NCI-H2081 (cell line): ENCODE results near the gene CPLANE1.
"Not testable (repeated sequence)": the region's sequence is repeated elsewhere in the genome, so short reads cannot be mapped to it uniquely, and the experiment has no call there.

Source experiments
- DNase-seq, 2 experiments: peaks; one replicate each; lab custom pipeline; 2025; lab: John Stamatoyannopoulos, UW

Gene CPLANE1

DNA sequence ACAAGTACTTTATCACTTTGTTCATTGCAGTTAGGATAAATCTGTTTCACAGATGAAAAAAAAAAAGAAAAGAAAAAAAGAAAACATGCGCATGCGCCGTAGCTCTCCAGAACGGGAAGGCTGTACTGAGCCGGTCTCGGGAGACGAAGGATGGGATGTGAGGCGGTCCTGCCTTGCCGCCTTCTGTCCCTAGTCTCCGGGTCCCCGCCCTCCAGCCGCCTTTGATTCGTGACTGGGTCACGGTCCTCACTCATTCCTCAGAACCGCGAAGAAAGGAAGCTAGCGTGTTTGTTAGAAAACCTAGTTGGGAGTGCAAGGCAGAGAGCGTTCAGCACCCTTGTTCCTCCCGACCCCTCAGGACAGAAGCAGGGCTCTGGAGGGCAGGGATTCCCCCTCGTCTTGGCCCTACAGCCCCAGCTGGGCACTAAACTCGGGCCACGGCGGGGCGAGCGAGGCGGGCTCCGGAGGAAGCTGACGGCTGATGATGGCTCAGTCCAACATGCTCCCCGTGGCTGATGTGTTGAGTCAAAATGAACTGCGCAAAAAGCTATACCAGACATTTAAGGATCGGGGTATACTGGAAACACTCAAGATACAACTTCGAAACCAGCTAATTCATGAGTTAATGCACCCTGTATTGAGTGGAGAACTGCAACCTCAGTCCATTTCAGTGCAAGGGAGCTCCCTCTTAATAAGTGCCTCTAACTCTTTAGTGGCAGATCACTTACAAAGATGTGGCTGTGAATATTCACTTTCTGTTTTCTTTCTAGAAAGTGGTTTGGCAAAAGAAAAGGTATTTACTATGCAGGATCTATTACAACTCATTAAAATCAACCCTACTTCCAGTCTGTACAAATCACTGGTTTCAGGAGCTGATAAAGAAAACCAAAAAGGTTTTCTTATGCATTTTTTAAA lies 40.0 kb downstream of the CPLANE1 start:
- no peak for DNase-seq

DNA sequence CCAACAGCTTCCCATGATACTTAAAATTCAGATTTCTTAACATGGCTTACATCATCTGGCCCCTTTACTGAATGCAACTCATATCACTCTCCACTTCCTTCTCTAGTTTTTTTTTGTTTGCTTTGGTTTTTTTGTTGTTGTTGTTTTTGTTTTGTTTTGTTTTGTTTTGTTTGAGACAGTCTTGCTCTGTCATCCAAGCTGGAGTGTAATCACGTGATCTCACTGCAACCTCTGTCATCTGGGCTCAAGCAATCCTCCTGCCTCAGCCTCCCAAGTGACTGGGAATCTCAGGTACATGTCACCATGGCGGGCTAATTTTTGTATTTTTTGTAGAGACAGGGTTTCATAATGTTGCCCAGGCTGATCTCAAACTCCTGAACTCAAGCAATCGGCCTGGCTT lies 41.4 kb downstream of the CPLANE1 start:
- no peak for DNase-seq

GRCh38 chr5:37206736-37207135 lies 42.4 kb downstream of the CPLANE1 start:
- no peak for DNase-seq

DNA sequence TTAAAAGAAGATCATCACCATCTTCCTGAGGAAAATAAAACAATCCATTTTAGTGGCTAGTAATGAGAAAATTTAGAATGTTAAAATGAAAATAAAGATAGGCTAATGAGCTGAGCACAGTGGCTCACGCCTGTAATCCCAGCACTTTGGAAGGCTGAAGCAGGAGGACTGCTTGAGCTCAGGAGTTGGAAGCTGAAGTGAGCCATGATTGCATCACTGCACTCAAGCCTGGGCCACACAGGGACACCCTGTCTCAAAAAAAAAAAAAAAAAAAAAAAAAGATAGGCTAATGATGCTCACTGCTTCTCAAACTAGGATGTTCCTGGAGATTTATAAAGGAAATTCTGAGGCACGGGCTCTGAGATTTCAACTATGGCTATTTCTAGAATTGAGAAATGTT lies 50.3 kb downstream of the CPLANE1 start:
- no peak for DNase-seq

DNA sequence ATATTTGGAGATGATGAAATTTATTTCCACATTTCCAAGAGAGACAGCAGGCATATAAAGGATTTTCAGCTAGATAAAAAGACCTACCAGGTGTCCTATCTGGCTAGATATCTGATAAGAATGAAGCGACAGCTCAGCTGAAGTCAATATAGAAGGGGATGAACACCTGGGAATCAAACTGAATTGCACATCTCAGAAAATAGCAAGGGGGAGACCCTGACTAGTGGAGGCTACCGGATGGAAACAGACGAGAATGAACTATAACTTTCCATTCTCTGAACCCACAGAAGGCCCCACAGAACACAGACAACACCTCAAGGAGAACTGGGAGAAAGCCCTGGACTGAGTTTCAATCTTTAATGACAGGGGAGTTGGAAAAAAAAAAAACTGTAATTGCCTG lies 51.1 kb downstream of the CPLANE1 start:
- no peak for DNase-seq

DNA sequence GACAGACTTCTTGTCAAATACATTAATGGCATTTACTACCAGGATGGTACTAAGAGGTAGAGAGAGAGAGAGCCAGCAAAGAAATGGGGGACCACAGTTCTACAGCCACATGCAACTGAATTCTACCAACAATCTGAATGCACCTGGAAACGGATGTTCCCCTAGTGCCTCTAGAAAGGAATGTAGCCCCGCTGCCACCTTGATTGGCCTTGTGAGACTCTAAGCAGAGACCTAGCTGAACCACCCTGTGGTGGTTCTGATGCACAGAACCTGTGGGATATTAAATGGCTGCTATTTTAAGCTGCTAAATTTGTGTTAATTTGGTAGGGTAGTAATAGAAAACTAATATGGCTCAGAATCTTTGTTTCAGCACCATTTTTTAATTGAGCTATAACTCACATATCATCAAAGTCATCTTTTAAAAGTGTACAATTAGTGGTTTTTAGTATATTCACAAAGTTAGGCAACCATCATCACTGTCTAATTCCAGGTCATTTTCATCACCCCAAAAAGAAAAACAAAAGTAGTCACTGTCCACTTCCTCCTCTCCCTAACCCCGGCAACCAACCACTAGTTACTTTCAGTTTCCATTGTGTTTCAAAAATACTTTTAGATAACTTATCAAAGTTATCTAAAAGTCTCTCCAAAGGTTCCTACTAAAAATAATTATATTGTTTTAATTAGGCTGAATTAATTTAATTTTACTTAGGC lies 51.7 kb downstream of the CPLANE1 start:
- no peak for DNase-seq

DNA sequence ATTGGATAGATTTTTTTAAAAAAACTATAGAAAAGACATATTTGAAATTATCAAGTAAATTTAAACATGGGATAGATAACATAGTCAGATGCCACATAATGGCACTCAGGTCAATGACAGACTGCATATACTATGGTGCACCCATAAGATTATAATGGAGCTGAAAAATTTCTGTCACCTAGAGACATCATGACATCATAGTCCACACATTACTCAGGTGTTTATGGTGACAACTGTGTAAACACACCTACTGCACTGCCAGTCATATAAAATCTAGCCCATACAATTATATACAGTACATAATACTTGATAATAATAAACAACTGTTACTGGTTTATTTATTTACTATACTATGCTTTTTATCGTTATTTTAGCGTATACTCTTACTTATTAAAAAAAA lies 58.6 kb downstream of the CPLANE1 start:
- DNase-seq = no peak

DNA sequence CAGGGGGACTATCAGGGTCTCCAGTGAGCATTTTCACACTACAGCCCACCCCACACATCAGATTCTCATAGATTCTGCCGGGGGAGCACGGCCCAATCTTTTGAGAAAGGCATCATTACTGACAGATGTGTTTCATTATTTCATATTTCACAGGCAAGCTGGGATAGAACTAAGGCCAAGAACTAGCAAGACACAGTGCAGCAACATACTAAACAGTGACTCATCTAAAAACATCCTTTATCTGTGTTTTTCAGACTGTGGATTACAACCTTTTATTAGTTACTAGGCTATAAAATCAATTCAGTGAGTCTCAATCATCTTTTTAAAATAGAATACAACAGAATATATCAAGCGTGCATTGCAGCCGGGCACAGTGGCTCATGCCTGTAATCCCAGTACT lies 59.8 kb downstream of the CPLANE1 start:
- no peak for DNase-seq

DNA sequence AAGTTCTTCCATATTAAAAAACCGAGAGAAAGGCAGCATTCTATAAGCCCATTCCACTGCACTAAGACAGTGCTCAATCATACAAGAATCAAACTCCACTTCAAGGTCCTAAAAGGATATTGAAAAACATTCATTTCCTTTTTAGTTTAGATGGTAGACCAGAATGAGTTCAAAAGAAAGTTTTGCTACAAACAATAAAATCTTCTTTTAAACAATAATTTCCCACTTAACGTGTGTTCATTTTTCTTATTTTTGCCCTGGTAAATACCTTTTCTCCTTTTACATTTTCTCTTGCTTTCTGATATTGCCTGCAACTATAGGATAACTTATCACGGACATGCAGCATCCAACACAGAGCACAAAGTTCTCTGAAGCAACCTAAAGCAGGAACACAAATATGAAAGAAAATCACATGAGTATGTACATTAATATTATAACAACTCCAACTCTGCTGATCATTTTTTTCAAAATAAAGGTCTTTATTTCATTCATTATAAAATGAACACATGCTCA lies 61.7 kb downstream of the CPLANE1 start:
- no peak for DNase-seq

GRCh38 chr5:37184748-37185364 lies 64.3 kb downstream of the CPLANE1 start:
- no peak for DNase-seq

- no peak for DNase-seq
Observed at GRCh38 chr5:37182667-37183066, 66.5 kb downstream of the CPLANE1 start.

DNA sequence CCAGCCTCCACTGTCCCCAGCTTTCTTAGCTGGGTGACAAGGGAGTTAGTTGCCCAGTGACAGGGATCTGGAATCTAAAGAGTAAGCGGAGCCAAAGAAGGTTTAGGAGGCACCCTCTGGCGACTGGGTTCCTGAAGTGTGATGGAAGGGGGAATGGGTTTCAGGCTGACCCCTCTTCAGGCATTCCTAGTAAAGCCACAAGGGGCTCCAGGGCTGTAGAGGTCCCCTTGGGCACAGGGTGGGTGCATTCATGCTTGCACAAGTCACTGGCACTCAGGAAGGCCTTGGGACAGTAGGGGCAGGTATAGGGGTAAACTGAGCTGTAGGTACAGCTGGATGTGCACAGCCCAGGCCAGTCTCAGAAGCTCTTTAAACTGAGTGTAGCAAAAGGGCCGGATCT lies 74.2 kb downstream of the CPLANE1 start:
- DNase-seq = no peak

DNA sequence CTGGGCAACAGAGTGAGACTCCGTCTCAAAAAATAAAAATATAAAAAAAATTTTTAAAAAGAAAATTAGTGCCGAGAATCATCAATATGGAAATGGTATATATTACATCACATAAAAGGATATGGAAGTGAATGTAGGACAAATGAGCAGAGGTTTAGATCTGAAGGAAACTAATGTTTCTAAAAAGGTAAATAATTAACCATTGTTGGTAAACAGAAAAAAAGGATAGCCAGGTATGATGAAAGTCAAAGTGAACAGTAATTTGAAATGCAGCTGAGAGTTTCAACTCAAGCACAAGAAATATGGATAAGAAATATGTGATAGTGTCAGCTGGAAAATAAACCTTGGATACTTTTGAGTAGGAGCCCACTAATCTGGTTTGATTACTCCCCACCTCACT lies 76.2 kb downstream of the CPLANE1 start:
- no peak for DNase-seq

- DNase-seq = no peak
Observed at GRCh38 chr5:37170856-37171255, 78.3 kb downstream of the CPLANE1 start.

DNA sequence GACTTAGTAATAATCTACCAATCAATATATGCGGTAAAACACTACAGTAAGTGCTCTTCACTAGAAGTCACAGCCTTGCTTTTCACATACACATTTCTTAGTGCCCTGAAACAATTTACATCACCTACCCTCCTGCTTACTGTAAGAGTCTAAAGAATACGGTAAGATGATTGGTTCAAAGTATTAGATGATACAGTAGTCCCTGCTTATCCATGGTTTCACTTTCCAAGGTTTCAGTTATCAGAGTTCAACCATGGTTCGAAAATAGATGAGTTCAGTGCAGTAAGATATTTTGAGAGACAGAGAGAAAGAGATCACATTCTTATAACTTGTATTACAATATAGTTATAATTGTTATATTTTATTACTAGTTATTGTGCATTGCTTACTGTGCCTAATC lies 83.0 kb downstream of the CPLANE1 start:
- no peak for DNase-seq

DNA sequence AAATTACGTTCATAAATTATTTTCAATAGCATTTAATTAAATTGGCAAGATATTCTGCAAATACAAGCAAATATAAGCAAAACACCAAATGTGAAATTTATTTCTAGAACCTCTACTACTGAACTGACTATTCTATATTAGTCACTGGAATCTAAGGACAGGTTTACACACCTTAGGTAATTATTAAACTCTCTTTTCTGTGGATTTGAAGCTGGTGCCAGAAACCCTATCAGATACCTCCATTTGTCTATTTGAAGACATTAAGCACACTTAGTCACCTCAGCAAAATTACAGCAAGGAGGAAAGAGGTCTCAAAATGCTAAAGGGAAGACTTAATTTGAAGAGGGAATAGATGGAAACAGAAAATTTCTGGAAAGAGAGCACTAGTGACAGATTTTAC lies 83.4 kb downstream of the CPLANE1 start:
- DNase-seq = no peak

- DNase-seq = no peak
Observed at GRCh38 chr5:37153661-37154060, 95.5 kb downstream of the CPLANE1 start.

DNA sequence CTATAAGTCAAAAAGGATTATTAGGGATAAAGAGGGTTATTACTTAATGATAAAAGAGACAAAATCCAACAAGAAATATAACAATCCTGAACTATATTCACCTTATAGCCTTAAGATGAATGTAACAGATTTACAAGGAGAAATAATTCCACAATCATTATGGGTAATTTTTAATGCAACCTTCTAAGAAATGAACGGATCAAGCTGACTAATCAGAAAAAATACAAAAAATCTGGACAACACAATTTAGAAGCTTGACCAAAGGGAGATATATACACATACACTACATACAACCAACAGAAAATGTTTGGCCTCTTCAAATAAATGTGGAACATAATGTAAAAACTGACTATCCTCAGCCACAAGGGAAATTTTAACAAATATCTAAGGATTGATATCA lies 102.3 kb downstream of the CPLANE1 start:
- no peak for DNase-seq

DNA sequence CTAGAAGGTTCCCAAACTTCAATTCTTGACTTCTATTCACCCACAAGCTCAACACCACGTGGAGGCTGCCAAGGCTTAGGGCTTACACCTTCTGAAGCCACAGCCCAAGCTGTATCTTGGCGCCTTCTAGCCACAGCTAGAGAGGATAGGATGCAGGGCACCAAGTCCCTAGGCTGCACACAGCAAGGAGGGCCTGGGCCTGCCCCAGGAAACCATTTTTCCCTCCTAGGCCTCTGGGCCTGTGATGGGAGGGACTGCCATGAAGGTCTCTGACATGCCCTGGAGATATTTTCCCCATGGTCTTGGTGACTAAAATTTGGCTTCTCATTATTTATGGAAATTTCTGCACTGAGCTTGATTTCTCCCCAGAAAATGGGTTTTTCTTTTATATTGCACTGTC lies 112.5 kb downstream of the CPLANE1 start:
- no peak for DNase-seq

GRCh38 chr5:37135312-37135711 lies 113.9 kb downstream of the CPLANE1 start:
- DNase-seq = not testable (repeated sequence)

- DNase-seq = no peak
Observed at GRCh38 chr5:37133939-37134338, 115.2 kb downstream of the CPLANE1 start.

GRCh38 chr5:37132646-37133045 lies 116.5 kb downstream of the CPLANE1 start:
- DNase-seq = no peak

DNA sequence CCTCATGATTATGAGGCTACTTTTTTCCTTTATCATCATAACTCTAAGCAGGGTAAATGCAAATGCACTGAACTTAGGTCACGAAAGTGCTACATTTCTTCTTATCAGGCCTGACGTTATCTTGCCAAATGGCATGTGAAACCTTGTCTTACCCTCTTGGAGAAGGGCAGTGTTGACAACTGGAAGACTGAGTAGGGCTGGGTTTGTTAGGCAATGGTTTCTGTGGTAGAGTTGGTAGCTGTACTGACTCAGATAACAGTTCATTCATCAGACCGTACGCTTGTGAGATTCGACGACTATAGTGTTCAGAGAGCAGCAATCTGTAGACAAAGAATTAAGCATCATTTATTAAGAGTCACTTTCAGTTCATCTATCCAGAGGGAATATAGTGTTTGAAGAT lies 127.7 kb downstream of the CPLANE1 start:
- no peak for DNase-seq
